ENCODE measurements around the gene DPH7.

- TF ChIP-seq YY1 (IDR thresholded peaks at IDR 0.05; ENCODE audit: extremely low read depth, insufficient replicate concordance, low read depth, low read length) (no peak), ATF3 (IDR thresholded peaks at IDR 0.05) (no peak), EGR1 (IDR thresholded peaks at IDR 0.05; ENCODE audit: low read depth) (no peak), RAD21 (IDR thresholded peaks at IDR 0.05; ENCODE audit: low read depth) (no peak)
Measured at GRCh38 chr9:137588891-137589290, 10.2 kb upstream of the DPH7 start.

Data from HCT116 (cell line).